GM18873 (cell line): ENCODE results near the gene FAM169A.
"Not testable (repeated sequence)": the region's sequence is repeated elsewhere in the genome, so short reads cannot be mapped to it uniquely, and the experiment has no call there.

Experiments
- ATAC-seq: cut with Tn5 transposase; IDR thresholded peaks from one replicate; pipeline ENCODE4 v1.9.1; 2021; ENCODE audit warnings: mild to moderate bottlenecking, moderate library complexity, moderate number of reproducible peaks; ENCODE audit not compliant: unreplicated experiment, low FRiP score

Gene FAM169A

DNA sequence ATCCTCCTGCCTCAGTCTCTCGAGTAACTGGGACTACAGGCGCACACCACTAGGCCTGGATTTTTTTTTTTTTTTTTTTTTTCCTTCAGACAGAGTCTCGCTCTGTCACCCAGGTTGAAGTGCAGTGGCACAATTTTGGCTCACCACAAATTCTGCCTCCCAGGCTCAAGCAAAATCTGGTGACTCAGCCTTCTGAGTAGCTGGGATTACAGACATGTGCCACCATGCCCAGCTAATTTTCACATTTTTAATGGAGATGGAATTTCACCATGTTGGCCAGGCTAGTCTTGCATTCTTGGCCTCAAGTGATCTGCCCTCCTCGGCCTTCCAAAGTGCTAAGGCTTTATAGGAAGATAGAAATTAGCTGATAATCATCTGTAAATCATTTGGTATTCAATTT, 55.3 kb downstream of the FAM169A start:
- ATAC-seq = no peak

DNA sequence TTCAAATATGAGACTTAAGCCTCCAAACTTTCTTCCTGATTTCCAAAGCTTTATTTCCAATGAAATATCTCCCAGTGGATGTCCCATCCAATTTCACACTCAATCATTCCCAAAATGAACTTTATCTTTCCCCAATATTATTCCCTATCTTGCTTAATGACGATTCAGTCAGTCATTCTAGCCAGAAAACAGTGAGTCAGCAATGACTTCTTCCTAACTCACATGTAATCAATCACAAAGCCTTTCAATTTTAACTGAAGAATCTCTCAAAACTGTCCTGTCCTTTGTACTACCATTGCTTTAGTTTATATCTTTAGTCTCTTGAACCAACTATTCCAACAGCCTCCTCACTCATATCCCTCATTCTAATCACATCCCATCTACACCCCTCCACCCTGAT, 64.2 kb downstream of the FAM169A start:
- ATAC-seq = no peak

DNA sequence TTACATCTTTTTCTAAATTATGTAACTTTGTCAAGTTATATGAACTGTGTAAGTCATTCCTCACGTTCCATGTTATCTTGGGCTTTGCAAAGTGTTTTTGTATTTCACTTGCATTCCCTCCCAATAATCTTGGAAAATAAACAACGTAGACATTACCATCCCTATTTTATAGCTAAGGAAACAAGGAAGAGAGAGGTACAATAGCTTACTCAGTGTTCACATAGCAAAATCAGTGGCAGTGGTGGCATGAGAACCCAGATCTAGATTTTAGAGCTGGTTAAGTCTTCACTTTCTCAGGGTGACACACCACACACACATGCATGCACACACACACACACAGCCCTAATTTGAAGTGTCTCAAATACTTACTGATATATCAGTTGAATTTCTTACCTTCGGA, 65.0 kb downstream of the FAM169A start:
- no peak for ATAC-seq

DNA sequence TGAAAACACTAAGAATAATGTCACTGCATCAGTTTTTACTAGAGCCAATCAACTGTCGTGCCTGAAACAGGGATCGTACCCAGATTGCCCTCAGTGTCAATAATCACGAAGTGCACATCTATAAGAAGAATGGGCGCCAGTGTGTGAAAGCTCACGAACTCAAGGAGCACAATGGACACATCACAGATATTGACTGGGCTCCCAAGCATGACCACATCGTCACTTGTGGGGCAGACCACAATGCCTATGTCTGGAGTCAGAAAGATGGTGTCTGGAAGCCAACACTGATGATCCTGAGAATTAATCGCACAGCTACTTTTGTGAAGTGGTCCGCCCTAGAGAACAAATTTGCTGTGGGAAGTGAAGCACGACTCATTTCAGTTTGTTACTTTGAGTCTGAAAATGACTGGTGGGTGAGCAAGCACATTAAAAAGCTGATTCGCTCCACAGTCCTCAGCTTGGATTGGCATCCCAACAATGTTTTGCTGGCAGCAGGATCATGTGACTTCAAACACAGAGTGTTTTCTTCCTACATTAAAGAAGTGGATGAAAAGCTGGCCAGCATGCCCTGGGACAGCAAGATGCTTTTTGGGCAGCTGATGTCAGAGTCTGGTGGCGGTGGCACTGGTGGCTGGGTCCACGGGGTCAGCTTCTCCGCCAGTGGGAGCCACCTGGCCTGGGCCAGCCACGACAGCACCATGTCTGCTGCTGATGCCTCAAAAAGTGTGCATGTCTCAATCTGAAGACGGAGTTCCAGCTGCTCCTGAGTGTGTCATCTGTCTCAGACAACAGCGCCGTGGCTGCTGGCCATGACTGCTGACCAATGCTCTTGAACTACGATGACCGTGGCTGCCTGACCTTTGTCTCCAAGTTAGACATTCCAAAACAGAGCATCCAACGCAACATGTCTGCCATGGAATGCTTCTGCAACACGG, 66.9 kb downstream of the FAM169A start:
- ATAC-seq = no peak

DNA sequence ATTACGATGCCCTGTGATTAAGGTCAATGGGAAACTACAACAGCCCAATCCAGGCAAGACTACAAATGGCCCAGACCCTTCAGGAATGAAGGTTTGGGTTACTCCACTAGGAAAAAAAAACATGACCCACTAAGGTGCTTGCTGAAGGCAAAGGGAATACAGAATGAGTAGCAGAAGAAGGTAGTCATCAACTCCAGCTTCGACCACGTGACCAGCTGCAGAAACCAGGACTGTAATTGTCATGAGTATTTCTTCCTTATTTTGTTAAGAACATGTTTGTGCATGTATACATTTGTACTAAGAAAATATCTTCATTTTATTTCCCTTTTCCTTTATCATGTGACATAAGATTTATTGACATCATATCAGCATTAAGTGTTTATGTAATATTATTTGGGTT, 74.5 kb downstream of the FAM169A start:
- not testable (repeated sequence) for ATAC-seq

DNA sequence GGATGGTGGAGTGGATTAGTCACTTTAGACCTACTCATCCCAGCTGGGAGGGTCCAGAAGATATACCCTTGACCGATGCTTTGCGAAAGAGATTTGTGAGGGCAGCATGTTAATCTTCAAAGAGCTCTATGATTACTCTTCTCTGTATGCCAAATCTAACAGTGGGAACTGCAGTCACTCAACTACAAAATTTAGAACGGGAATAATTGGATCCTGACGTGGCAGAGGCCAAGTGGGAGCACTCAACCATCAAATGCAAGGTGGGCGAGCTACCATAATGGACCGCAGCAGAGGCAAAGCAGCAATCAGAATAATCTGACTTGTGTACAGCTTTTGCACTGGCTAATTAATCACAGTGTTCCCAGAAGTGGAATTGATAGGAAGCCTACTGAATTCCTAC, 78.8 kb downstream of the FAM169A start:
- ATAC-seq = no peak

DNA sequence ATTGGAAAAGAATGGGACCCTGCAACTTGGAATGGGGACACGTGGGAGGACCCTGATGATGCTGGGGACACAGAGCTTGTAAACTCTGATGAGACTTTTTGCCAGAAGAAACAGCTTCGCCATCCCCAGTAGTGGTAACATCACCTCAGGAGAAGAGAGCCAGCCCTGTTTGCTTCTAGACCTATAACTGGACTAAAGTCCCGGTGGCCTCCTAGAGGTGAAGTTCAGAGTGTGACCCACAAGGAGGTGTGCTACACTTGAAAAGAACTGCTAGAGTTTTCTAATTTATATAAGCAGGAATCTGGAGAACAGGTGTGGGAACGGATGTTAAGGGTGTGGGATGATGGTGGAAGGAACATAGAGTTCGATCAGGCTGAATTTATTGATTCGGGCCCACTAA, 79.3 kb downstream of the FAM169A start:
- ATAC-seq = no peak

DNA sequence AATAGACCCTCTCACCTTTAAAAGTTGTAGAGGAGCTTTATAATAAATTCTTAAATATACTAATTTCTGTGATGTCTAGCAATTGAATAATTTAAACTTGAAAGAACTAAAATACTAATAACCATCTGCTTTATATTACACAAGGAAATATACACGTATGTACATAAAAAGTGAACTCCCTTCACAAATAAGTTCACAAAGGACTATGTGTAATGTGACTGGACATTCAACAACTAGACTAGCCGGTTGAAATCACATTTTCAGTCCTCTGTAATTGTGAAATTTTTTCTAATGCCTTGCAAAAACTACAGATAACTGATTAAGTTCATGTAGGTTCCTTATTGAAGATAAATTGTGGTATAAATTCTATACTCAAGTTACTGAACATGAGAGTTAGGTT, 87.6 kb downstream of the FAM169A start:
- ATAC-seq = no peak

DNA sequence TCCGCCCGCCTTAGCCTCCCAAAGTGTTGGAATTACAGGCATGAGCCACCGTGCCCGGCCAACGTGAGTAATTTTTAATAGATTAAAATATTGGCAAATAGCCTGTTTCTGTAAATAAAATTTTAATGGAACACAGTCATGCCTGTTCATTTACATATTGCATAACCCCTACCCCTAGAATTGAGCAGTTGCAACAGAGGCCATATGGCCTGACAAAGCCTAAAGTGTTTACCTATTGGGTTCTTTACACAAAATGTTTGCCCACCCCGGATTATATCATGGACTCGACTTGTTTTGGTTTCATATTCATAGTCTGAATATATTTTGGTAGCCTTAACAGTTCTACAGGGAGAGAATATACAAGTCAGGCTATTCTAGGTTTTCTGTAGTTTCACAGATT, 93.8 kb downstream of the FAM169A start:
- ATAC-seq = no peak

DNA sequence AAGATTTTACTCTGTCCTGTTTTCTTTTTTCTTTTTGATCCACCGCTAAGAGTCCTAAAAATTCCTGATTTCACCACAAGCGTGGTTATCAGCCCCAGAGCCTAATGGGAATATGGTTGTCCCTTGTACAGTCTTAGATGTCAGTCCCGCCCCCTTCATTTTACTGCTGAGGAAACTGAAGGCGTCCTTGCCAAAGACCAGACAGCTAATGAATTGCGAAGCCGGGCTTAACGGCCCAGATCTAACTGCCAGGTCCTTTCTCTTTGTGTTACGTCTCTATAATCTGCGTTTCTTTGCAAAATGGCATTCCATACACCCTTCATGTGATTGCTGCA, 98.6 kb downstream of the FAM169A start:
- no peak for ATAC-seq

DNA sequence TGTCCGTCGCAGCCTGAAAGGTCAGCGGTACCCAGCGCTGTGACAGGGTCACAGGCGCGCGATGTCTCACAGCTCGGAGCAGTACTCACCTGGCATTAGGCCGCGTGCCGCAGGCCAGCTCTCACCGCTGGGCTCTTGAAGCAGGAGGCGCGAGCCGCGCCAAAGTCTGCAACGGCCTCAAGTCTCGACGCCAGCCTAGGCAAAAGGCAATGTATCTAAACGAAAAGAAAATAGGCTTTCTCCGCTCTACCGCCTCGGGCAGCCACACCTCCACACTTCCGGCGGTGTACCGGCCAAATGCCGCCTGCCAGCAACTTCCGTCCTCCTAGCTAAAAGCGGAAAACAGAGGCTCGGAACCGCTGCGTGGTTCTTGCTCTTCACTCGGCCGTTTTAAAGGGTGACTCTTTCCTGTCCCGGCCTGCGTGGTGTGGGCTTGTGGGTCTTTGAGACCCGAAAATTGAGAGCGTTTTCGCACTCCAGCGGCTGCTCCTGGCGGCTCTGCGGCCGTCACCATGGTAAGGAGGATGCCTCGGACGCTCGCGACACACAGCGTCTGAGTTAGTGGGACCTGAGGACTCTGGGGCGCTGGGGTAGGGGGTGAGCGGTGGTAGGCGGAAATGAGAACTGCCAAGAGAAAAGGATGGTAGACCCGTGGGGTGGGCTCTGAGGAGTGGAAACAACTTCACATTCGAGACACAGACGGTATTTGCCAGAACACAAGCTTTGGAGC, 99.2 kb downstream of the FAM169A start, which contains the start of the genes GFM2 and NSA2:
Gene GFM2, minus strand, starts transcription at position 269 of the 730 bp plus-strand sequence. CDS start 3,375 bp downstream, outside the sequence.
Gene NSA2, plus strand, starts transcription at position 401 of the 730 bp plus-strand sequence. Its CDS starts 112 bp downstream, at position 513.
- peak; percentile 89 for ATAC-seq

DNA sequence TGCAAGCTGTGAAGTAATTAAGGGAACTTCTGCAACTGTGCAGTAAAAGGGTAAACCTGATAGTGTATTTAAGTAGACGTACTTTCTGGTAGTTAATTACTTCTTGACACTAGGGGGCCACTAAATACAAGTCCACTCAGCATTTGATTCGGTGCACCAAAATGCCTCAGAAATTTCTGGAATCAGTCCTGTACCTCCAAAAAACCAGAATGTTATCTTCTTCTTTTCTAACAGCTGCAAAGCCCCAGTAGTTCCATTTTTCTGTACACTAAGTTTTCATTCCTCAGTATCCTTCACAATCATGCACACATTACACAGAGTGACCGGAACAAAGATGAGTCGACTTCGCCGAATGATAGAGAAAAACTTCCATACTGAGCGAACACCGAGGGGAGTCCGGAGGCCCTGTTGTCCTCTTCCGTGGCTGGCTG, 99.8 kb downstream of the FAM169A start:
- ATAC-seq = peak; percentile 26

DNA sequence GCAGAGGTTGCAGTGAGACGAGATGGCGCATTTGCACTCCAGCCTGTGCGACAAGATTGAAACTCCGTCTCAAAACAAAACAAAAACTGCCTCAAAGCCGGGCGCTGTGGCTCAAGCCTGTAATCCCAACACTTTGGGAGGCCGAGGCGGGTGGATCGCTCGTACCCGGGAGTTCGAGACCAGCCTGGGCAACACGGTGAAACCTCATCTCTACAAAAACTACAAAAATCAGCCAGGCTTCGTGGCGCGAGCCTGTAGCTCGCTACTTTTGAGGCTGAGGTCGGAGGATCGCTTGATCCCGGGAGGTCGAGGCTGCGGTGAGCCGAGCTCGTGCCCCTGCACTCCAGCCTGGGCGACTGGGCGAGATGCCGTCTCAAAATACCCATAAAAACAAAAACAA, 100.3 kb downstream of the FAM169A start:
- ATAC-seq = no peak

DNA sequence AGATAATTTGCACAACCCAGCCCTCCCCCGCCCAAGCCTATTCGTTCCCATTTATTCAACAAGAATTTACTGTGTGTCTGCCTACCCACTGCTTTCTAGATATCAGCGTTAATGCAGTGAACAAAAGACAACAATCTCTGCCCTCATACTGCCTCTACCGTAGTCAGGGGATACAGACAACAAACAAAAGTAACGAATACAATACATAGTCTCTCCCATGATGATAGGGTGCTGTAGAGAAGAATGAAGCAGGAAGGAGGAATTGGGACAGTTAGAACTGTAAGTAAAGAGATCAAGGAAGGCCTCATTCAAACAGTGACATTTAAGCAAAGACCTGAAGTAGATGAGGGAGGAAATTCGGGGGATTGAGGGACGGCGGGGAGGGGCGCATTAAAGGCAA, 101.0 kb downstream of the FAM169A start:
- ATAC-seq = no peak

DNA sequence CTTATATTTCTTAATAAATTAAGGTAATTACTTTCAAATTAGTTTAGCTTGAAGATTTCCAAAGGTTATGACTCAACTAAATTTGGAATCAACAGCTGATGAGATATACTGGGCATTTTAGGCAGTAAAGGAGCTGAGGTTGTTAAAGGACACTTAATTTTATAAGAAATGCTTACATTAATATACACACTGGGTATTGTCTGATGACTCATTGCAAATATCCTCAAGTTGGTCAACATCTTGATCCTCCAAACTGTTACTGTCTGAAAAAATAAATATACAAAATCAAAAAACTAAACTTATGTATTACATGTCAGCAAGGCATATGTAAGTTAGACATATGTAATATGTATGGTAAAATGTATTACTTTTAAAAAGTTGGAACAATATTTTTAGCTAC, 102.7 kb downstream of the FAM169A start:
- ATAC-seq = no peak

DNA sequence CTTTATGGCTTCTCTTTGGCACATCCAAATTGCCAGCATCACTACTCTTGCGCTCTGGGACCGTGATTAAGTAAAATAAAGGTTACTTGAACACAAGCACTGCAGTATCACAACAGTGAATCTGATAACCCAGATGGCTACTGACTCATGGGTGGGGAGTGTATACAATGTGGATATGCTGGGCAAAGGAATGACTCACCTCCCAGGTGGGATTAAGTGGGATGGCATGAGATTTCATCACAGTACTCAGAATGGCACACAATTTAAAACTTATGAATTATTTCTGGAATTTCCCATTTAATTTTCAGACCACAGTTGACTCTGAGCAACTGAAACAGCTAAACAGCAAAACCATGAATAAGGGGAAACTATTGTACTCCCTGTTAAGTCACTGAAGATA, 103.6 kb downstream of the FAM169A start:
- no peak for ATAC-seq

DNA sequence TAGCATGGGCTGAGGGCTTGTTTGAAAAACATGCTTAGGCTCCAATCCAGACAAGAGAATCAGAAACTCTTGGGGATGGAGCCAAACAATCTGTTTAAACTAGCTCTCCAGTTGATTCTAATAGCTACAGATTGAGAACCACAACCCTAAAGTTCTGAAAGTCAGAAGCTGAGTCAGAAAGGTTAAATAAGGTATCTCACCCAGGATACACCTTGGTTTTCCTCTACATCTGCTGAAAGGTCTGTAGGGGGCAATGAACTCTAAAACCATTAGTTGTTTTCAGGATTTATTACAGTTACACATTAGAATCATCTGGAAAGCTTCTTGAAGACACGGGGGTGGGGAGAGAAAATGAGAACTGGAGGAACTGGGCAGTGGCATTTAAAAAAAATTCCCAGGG, 104.9 kb downstream of the FAM169A start:
- ATAC-seq = no peak

DNA sequence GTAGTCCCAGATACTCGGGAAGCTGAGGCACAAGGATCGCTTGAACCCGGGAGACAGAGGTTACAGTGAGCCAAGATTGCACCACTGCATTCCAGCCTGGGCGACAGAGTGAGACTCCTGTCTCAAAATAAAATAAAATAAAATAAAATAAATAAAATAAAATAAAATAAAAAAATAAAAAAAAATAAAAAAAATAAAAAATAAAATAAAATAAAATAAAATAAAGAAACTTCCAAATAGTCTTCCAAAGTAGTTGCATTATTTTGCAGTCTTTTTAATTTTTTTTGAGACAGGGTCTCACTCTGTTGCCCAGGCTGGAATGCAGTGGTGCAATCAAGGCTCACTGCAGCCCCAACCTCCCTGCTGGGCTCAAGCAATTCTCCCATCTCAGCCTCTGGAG, 117.4 kb downstream of the FAM169A start:
- not testable (repeated sequence) for ATAC-seq

DNA sequence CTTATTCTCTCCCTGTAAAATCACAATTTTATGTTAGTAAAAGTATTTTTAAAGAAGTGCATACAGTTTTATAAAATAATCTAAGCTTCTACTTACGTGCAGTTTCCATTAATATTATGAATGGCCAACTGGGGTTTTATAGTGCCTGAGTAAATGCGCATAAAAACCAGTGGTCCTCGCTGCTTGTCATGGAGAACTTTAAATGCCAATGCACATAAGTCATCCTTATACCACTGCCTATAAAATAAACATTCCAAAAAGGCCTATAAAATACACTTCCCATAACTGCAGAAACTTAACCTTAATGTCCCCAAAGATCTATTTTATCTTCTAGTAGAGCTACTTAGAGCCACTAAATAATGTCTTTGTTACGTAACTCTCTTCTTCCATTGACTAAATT, 127.8 kb downstream of the FAM169A start:
- ATAC-seq = no peak

DNA sequence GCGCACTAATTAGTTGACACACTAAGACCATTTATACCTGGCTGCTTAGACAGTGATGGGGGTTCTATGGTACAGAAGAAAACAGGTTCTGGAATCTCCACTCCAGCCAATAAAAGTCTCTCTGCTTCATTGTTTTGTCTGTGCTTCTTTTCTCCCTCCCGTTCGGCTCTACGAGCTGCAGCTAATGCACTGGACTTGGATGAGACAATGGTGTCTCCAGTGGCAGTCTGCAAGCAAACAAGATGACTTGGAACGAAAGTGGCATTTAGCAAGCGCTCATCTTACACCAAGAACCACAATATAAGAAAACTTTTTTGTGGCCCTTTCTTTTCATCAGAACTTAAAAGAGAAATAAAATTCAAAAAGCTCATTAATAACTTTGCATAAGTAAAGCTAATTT, 129.4 kb downstream of the FAM169A start:
- no peak for ATAC-seq
